Measurements from ENCODE around the gene CACNG5.

Gene CACNG5

GRCh38 chr17:66829883-66830282 is 5.0 kb upstream of the CACNG5 start:
- TF ChIP-seq CTCF (IDR thresholded peaks at IDR 0.05; ENCODE audit: control extremely low read depth, extremely low read depth, low read depth, missing control alignments), result no peak
- CTCF ChIA-PET, result interaction anchor here (1.4 kb wide), 1 partner anchor 13 kb away, joined by 4 read pairs; no protein-coding TSS in a partner anchor
- POLR2A ChIA-PET, result no interaction called here
- no peak for DNase-seq (ENCODE audit: extremely low spot score)

GRCh38 chr17:66830451-66830850 is 4.5 kb upstream of the CACNG5 start:
- ChIA-PET POLR2A (no interaction called here), CTCF (interaction anchor here (1.4 kb wide), 1 partner anchor 14 kb away, joined by 4 read pairs; no protein-coding TSS in a partner anchor)
- no peak for TF ChIP-seq CTCF (IDR thresholded peaks at IDR 0.05; ENCODE audit: control extremely low read depth, extremely low read depth, low read depth, missing control alignments)
- no peak for DNase-seq (ENCODE audit: extremely low spot score)

GRCh38 chr17:66831383-66832210 is 3.3 kb upstream of the CACNG5 start:
- CTCF ChIA-PET, result no interaction called here
- no peak for DNase-seq (ENCODE audit: extremely low spot score)
- POLR2A ChIA-PET, result no interaction called here
- no peak for TF ChIP-seq CTCF (IDR thresholded peaks at IDR 0.05; ENCODE audit: control extremely low read depth, extremely low read depth, low read depth, missing control alignments)

- no peak for TF ChIP-seq CTCF (IDR thresholded peaks at IDR 0.05; ENCODE audit: control extremely low read depth, extremely low read depth, low read depth, missing control alignments)
- POLR2A ChIA-PET, result no interaction called here
- CTCF ChIA-PET, result no interaction called here
- DNase-seq (ENCODE audit: extremely low spot score), result no peak
Measured at GRCh38 chr17:66833201-66833600, 1.7 kb upstream of the CACNG5 start.

GRCh38 chr17:66834426-66834918 is 445 bp upstream of the CACNG5 start:
- CTCF ChIA-PET, result no interaction called here
- DNase-seq (ENCODE audit: extremely low spot score), result no peak
- POLR2A ChIA-PET, result no interaction called here
- no peak for TF ChIP-seq CTCF (IDR thresholded peaks at IDR 0.05; ENCODE audit: control extremely low read depth, extremely low read depth, low read depth, missing control alignments)

GRCh38 chr17:66835476-66835875 is 559 bp downstream of the CACNG5 start:
- no peak for DNase-seq (ENCODE audit: extremely low spot score)
- no peak for TF ChIP-seq CTCF (IDR thresholded peaks at IDR 0.05; ENCODE audit: control extremely low read depth, extremely low read depth, low read depth, missing control alignments)
- ChIA-PET CTCF (interaction anchor here (1.5 kb wide), 1 partner anchor 23 kb away, joined by 5 read pairs; no protein-coding TSS in a partner anchor), POLR2A (no interaction called here)

Measured in GM10248 (cell line).